ENCODE data around the gene PIGO. TPM values are rescaled to one million over a fixed set of nuclear protein-coding genes. Genes with fewer than 3 reads are reported as not detected.
A peak's percentile ranks its signal among the peaks of the same experiment; 100 is the strongest.

PIGO gene
- total and polyA plus RNA-seq, 2 of the 4 experiments (the other 2 are of a cell fraction): 9.3 to 18.2 TPM

- H3K18ac ChIP-seq (ENCODE audit: low read depth, low read length): no peak within 1 kb of the TSS
- TF ChIP-seq CHD1 (IDR thresholded peaks at IDR 0.05; ENCODE audit: low read depth, low read length): no peak
- peak; percentile 37; the same call in 1 of the 2 replicates for TF ChIP-seq MAZ (IDR thresholded peaks at IDR 0.05; ENCODE audit: borderline replicate concordance, low read depth, low read length)
- TF ChIP-seq MXI1 (IDR thresholded peaks at IDR 0.05; ENCODE audit: borderline replicate concordance, low read depth, low read length): peak; percentile 91
- ATAC-seq (ENCODE audit: low read depth) (peak; percentile 96), DNase-seq (peak; percentile 92)
- BruUV-seq (replicated peaks): no TSS peak
- no peak within 1 kb of the TSS for H2BK120ac ChIP-seq (ENCODE audit: low read depth, low read length)
- in situ Hi-C loops (cut with MboI; ENCODE audit: low sequenced_read_pairs): no loop called here
- WGBS, 2 experiments (ENCODE audit: extremely low coverage in 2 of 2, insufficient read length in 1 of 2): 0% methylated on average over 23 of the region's 67 CpGs; no CpG with 5 or more reads in 1 of the 2 experiments
- H3K4me3 ChIP-seq (ENCODE audit: insufficient read depth, low read depth, low read length): peak within 1 kb of the TSS; percentile 78
- dilution Hi-C loops (cut with HindIII; ENCODE audit: low sequenced_read_pairs, unreplicated experiment): no loop called here
- POLR2A ChIA-PET (ENCODE audit: unreplicated experiment): interaction anchor here (0.8 to 1.5 kb wide), 4 partner anchors 8 to 34 kb away, joined by 3 to 16 read pairs (median 4); partner anchors contain the start of gene STOML2
- H4K5ac ChIP-seq (ENCODE audit: low read depth, low read length): no peak within 1 kb of the TSS
- no peaks in the 10 kb centered on the region for H3K9me3 ChIP-seq (ENCODE audit: control insufficient read depth, insufficient read depth, low read length)
- peak within 1 kb of the TSS; percentile 54 for H4K91ac ChIP-seq (ENCODE audit: insufficient read depth, low read depth, low read length)
- peak within 1 kb of the TSS; percentile 56 to 75; a peak in 1 of 4 replicates for H4K8ac ChIP-seq (ENCODE audit: low read depth in 2 of 2, low read length in 2 of 2)
- H2AK9ac ChIP-seq (replicated peaks; ENCODE audit: low read depth, low read length, poor library complexity): peak within 1 kb of the TSS; percentile 4
- peak within 1 kb of the TSS; percentile 49 for H2BK5ac ChIP-seq (ENCODE audit: low read depth, low read length, poor library complexity, severe bottlenecking)
- peak within 1 kb of the TSS; percentile 85 for H3K9ac ChIP-seq (ENCODE audit: low read depth, low read length)
- H2BK20ac ChIP-seq (ENCODE audit: low read depth, low read length): no peak within 1 kb of the TSS
- H3K27me3 ChIP-seq (ENCODE audit: control insufficient read depth, insufficient read depth, low read length): no peaks in the 10 kb centered on the region
- H3K9me1 ChIP-seq (ENCODE audit: insufficient read depth, low read length): peaks cover 10% of the 10 kb centered on the region
- H3K56ac ChIP-seq (ENCODE audit: extremely low read depth, insufficient read depth, low read length): peak within 1 kb of the TSS; percentile 76
- peak within 1 kb of the TSS; percentile 60 for H3K27ac ChIP-seq (ENCODE audit: insufficient read depth, low read length)
- H3K4me2 ChIP-seq (ENCODE audit: low read depth, low read length): peak within 1 kb of the TSS; percentile 98
- peak within 1 kb of the TSS; percentile 70; the same call in 1 of the 2 replicates for H2AK5ac ChIP-seq (ENCODE audit: low read depth, low read length)
- H3K23ac ChIP-seq (ENCODE audit: low read depth, low read length): peak within 1 kb of the TSS; percentile 89
- H4K20me1 ChIP-seq (ENCODE audit: insufficient read depth, low read length): no peaks in the 10 kb centered on the region
- H3K4ac ChIP-seq (ENCODE audit: low read depth, low read length): peak within 1 kb of the TSS; percentile 81
- CTCF ChIA-PET: interaction anchor here (0.6 to 1.6 kb wide), 6 partner anchors 17 to 392 kb away, joined by 3 to 8 read pairs (median 3); partner anchors contain the start of gene PIGO
- peaks cover 5% of the 10 kb centered on the region; the same call in 1 of the 2 replicates for H3K4me1 ChIP-seq (ENCODE audit: control insufficient read depth, insufficient read depth, low read length)
- no peaks in the 10 kb centered on the region; the same call in 1 of the 2 replicates for H3K36me3 ChIP-seq (ENCODE audit: control insufficient read depth, insufficient read depth, low read length)
- H3K14ac ChIP-seq (replicated peaks; ENCODE audit: low read depth, low read length): peak within 1 kb of the TSS; percentile 83
- H2AFZ ChIP-seq (replicated peaks; ENCODE audit: low read length, poor library complexity): peak within 1 kb of the TSS; percentile 94
- no peak within 1 kb of the TSS for H2BK15ac ChIP-seq (ENCODE audit: low read depth, low read length)
- intact Hi-C loops (cut with micrococcal nuclease): loop anchor here (10.0 kb wide), 1 partner anchor 315 kb away; no protein-coding TSS in a partner anchor
- H3K79me1 ChIP-seq (ENCODE audit: low read depth in 1 of 2, low read length in 2 of 2): peaks cover 14 to 36% of the 10 kb centered on the region in 2 experiments; a peak in 3 of 4 replicates
Observed at GRCh38 chr9:35079426-35080341, 16.7 kb downstream of the PIGO start, which contains the start of gene FANCG. TSS of gene FANCG (minus strand) at chr9:35079942. CDS start at chr9:35079524, 418 bp downstream.
